ENCODE measurements around the gene TRABD2B. TPM values are rescaled to one million over a fixed set of nuclear protein-coding genes. Genes with fewer than 3 reads are reported as not detected.

TRABD2B gene
- total RNA-seq, 2 experiments from 2014 or later: not detected

DNA sequence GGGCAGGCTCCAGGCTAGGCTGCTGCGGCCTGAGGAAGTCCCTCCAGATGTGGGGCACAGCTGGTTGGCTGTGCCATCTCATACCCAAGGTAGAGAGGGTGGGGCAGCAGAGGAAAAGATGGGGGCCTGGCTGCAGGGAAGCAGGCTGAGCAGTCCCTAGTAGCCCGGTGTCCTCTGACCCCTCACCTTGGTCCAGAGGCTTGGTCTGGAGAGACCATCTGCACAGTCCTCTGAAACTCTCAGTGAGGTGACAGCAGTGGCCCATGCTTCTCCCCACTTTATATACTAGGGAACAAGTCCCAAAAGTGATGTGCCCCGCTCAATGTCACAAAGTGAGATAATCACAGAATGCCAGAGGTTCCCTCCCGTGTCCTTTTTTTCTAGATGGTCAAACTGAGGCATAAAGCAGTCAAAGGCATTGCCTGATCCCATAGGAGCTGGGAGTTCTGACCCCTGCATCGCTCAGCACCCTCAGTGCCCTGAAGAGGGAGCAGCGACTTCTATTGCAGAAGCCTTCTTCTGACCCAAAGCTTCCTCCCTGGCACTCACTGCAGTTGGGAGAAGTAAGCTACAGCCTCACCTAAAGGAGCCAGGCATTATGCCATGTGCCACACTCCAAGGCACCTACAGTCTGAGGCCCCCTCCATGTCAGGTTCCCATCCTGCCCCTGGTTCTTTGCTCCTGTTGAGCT, 45.5 kb downstream of the TRABD2B start:
- H3K4me3 Mint-ChIP-seq: no peak overlapping the region
- DNase-seq: no peak

DNA sequence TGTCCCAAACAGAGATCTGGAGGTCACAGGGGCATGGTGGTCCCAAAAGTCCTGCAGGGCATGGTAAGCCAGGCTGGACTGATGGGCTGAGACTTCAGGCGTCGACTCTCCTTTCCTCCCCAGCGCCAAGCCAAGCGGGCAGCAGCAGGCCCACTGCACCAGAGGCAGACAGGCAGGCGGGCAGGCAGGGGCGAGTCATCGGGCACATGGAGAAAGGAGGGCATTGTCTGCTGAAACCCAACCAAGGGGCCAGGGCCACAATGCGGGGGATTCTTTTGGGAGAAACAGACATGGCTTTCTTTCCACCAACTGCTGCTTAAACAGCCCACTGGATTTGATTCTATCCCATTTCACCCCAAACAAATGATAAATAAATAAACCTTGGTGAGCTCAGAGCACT, 46.2 kb downstream of the TRABD2B start:
- DNase-seq (no peak), ATAC-seq (no peak)
- no peaks in the 10 kb centered on the region for H3K36me3 Mint-ChIP-seq (ENCODE audit: low read depth)
- no peak overlapping the region for H3K4me3 Mint-ChIP-seq
- ChIA-PET POLR2A (interaction anchor here (0.7 kb wide), 1 partner anchor 378 kb away, joined by 3 read pairs; no protein-coding TSS in a partner anchor), CTCF (no interaction called here)
- H3K9me3 Mint-ChIP-seq (ENCODE audit: insufficient read depth): no peaks in the 10 kb centered on the region
- H3K27ac Mint-ChIP-seq: no peak overlapping the region
- no peaks in the 10 kb centered on the region for H3K27me3 Mint-ChIP-seq (ENCODE audit: low read depth)
- H3K4me1 Mint-ChIP-seq (ENCODE audit: low read depth): no peaks in the 10 kb centered on the region

More for the DNA sequence above, 45.5 kb downstream of the TRABD2B start:
- ATAC-seq: no peak
- Mint-ChIP-seq H3K4me1 (ENCODE audit: low read depth) (no peaks in the 10 kb centered on the region), H3K27ac (no peak overlapping the region), H3K27me3 (ENCODE audit: low read depth) (no peaks in the 10 kb centered on the region), H3K36me3 (ENCODE audit: low read depth) (no peaks in the 10 kb centered on the region), H3K9me3 (ENCODE audit: insufficient read depth) (no peaks in the 10 kb centered on the region)
- ChIA-PET POLR2A (interaction anchor here (0.7 kb wide), 1 partner anchor 379 kb away, joined by 3 read pairs; no protein-coding TSS in a partner anchor), CTCF (no interaction called here)

DNA sequence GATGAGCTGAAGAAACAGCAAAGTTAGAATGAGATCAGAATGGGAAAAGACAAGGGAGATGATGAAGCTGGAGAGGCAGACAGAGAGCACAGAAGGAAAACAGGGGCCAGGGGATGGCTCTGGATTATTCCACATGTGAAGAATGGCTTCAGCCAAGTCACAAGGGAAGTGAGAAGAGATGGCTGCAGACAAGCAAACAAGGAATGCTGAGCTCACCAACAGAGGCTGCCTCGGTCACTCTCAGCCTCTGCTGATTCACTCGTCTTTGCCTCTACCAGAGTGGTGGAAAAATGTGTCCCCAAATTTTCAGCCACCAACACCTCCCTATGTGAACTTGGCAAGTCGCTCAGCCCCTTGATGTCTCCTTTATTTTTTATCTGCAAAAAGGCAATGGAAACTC, 46.7 kb downstream of the TRABD2B start:
- Mint-ChIP-seq H3K9me3 (ENCODE audit: insufficient read depth) (no peaks in the 10 kb centered on the region), H3K36me3 (ENCODE audit: low read depth) (no peaks in the 10 kb centered on the region), H3K4me3 (no peak overlapping the region), H3K4me1 (ENCODE audit: low read depth) (no peaks in the 10 kb centered on the region), H3K27ac (no peak overlapping the region), H3K27me3 (ENCODE audit: low read depth) (no peaks in the 10 kb centered on the region)
- no peak for ATAC-seq
- no peak for DNase-seq
- ChIA-PET POLR2A (no interaction called here), CTCF (no interaction called here)

DNA sequence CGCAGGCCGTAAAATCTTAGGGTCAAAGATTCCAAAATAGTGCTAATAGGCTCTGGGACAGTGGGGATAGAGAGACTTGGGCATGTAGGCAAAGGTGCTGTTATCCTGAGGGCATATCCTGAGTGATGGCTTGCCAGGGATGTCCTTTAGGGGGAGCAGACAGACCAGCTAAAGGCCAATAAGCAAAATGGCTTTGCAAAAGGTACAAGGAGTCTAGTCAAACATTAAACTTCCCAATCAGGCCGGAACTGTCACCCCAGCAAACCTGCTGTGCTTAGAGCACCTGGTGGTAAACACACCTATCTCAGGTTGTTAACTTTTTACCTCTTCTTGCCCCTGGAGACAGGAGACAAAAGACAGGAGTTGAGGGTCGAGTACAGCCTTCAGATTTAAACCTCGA, 49.1 kb downstream of the TRABD2B start:
- DNase-seq (no peak), ATAC-seq (no peak)
- no peaks in the 10 kb centered on the region for H3K4me1 Mint-ChIP-seq (ENCODE audit: low read depth)
- no peak overlapping the region for H3K27ac Mint-ChIP-seq
- H3K4me3 Mint-ChIP-seq: no peak overlapping the region
- no peaks in the 10 kb centered on the region for H3K36me3 Mint-ChIP-seq (ENCODE audit: low read depth)
- CTCF ChIA-PET: no interaction called here
- POLR2A ChIA-PET: no interaction called here
- peaks cover 8% of the 10 kb centered on the region for H3K27me3 Mint-ChIP-seq (ENCODE audit: low read depth)
- no peaks in the 10 kb centered on the region for H3K9me3 Mint-ChIP-seq (ENCODE audit: insufficient read depth)

DNA sequence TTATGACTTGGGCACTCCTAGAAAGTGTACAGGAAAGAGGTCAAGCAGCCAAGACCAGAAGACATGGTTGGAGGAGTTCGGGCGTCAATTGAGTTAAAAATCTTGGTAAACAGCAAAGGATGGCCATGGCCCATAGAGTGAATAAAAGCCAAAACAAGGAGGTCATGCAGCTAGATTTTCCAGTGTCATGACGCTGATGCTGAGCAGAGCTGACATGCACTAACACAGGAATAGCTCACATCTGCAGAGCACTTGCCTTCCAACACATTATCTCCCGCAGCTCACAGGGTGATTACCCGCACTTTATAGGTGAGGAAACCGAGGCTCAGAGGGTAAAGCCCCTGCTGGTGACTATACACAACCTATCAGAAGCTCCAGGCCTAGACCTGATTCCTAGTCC, 49.7 kb downstream of the TRABD2B start:
- H3K27ac Mint-ChIP-seq: no peak overlapping the region
- no peaks in the 10 kb centered on the region for H3K9me3 Mint-ChIP-seq (ENCODE audit: insufficient read depth)
- no peak overlapping the region for H3K4me3 Mint-ChIP-seq
- H3K4me1 Mint-ChIP-seq (ENCODE audit: low read depth): no peaks in the 10 kb centered on the region
- POLR2A ChIA-PET: interaction anchor here (0.6 kb wide), 1 partner anchor 792 kb away, joined by 3 read pairs; no protein-coding TSS in a partner anchor
- CTCF ChIA-PET: no interaction called here
- no peaks in the 10 kb centered on the region for H3K36me3 Mint-ChIP-seq (ENCODE audit: low read depth)
- ATAC-seq (no peak), DNase-seq (no peak)
- peaks cover 8% of the 10 kb centered on the region for H3K27me3 Mint-ChIP-seq (ENCODE audit: low read depth)

DNA sequence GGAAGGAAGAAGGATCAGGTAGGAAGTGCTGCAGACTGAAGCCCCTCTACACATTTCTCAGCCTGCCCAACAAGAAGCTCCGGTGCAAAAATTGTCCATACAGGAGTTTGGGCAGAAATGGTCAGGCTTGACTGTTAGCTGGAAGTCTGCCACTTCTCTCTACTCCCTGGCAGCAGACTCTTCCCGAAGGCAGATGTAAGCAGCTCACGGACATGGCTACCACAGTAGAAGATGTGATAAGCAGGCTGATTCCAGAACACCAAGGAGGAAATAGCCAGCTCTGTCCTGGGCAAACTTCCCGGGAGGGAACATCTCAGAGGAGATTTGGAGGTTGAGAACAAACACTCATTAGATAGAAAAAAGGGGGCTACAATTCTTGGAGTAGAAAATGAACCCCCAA, 52.6 kb downstream of the TRABD2B start:
- ChIA-PET CTCF (no interaction called here), POLR2A (no interaction called here)
- Mint-ChIP-seq H3K27me3 (ENCODE audit: low read depth) (peaks cover 8% of the 10 kb centered on the region), H3K27ac (no peak overlapping the region), H3K4me3 (no peak overlapping the region), H3K9me3 (ENCODE audit: insufficient read depth) (no peaks in the 10 kb centered on the region), H3K4me1 (ENCODE audit: low read depth) (no peaks in the 10 kb centered on the region), H3K36me3 (ENCODE audit: low read depth) (no peaks in the 10 kb centered on the region)
- DNase-seq: no peak
- ATAC-seq: no peak

DNA sequence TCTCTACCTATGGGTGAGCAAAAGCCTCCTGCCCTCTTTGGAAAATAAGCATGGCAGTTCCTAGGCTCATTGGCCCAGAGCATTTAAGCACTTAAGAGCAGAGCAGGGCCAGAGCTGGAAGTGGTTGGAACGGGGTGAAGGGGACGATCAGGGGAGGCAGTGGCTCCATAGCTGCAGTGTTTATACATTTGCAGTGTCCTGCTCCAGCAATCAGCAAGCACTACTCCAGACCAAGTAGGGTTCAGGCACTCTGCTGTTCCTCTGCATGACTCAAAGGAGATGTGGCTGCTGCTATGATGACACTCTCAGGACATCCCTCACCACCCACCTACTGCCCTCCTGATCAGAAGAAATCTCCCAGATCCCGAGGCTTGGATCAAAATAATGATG, 55.0 kb downstream of the TRABD2B start:
- no peak for DNase-seq
- Mint-ChIP-seq H3K4me3 (no peak overlapping the region), H3K36me3 (ENCODE audit: low read depth) (no peaks in the 10 kb centered on the region), H3K4me1 (ENCODE audit: low read depth) (no peaks in the 10 kb centered on the region), H3K27me3 (ENCODE audit: low read depth) (peaks cover 8% of the 10 kb centered on the region), H3K27ac (no peak overlapping the region), H3K9me3 (ENCODE audit: insufficient read depth) (no peaks in the 10 kb centered on the region)
- ChIA-PET POLR2A (no interaction called here), CTCF (no interaction called here)
- ATAC-seq: no peak

DNA sequence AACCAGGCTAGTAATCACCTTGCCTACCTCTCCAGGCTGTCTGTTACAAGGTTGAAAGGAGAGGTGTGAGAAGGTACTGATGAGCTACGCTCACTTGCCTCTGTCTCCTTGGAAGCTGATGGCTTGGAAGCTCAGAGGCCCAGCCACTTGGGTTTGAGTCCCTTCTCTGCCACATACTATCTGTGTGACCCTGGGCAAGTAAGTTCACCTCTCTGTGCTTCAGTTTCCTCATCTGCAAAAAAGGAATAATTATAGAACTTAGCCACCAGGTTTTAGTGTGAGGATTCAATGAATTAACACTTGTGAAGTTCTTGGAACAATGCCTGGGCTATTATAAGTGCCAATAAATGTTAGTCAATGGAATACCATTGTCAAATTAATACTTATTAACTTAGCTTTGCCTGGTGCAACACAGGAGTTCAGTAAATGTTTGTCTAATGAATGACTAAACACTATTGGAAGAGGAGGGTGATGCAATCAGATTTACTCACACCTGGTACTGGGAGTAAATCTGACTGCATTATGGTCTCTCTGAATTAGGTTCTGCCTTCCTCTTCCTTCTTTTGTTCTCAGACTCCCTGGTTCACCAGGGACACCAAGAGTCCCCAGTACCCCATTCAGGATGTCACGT, 55.5 kb downstream of the TRABD2B start:
- Mint-ChIP-seq H3K9me3 (ENCODE audit: insufficient read depth) (no peaks in the 10 kb centered on the region), H3K27ac (no peak overlapping the region), H3K27me3 (ENCODE audit: low read depth) (peaks cover 8% of the 10 kb centered on the region), H3K4me3 (no peak overlapping the region), H3K4me1 (ENCODE audit: low read depth) (no peaks in the 10 kb centered on the region), H3K36me3 (ENCODE audit: low read depth) (no peaks in the 10 kb centered on the region)
- DNase-seq (no peak), ATAC-seq (no peak)
- ChIA-PET CTCF (no interaction called here), POLR2A (no interaction called here)

DNA sequence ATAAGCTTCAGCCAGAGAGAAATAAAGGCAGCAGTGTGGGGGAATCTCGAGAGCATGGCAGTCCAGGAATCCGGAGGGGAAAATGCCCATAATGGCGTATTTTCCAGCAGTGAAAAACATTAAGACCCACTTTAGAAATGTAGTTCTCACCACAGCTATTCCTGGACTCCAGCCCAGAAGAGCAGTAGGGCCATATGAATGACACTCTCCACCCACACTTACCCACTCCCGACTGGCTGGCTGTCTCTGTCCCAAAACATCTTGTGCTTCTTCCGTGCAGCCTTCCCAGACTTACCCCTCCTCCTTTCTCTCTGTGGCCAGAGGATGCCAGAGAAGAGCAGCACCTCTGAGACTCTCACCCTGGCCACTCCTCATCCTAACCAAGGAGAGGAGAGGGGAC, 56.4 kb downstream of the TRABD2B start:
- H3K36me3 Mint-ChIP-seq (ENCODE audit: low read depth): no peaks in the 10 kb centered on the region

DNA sequence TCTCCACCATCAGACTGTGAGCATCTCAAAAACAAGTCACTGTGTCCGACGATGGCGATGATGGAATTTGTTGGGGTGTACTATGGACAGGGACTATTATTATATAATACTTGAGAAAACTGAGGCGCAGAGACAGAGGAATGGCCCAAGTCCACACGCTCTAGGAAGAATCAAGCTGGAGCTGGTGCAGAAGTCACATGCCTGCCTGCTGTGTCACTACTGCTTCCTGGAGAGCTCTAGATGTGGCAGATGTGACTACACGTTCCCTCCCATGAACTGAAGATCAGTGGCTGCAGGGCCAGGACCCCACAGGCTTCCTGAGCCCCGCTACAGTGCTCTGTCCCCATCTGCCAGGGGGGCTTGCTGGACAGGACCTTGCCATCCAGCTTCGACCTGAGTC, 56.9 kb downstream of the TRABD2B start:
- POLR2A ChIA-PET: no interaction called here
- no peak for DNase-seq
- H3K27me3 Mint-ChIP-seq (ENCODE audit: low read depth): peaks cover 8% of the 10 kb centered on the region

More for the DNA sequence above, 56.4 kb downstream of the TRABD2B start:
- Mint-ChIP-seq H3K27me3 (ENCODE audit: low read depth) (peaks cover 8% of the 10 kb centered on the region), H3K9me3 (ENCODE audit: insufficient read depth) (no peaks in the 10 kb centered on the region), H3K4me1 (ENCODE audit: low read depth) (no peaks in the 10 kb centered on the region), H3K27ac (no peak overlapping the region), H3K4me3 (no peak overlapping the region)
- POLR2A ChIA-PET: no interaction called here
- CTCF ChIA-PET: no interaction called here
- ATAC-seq: no peak
- no peak for DNase-seq

DNA sequence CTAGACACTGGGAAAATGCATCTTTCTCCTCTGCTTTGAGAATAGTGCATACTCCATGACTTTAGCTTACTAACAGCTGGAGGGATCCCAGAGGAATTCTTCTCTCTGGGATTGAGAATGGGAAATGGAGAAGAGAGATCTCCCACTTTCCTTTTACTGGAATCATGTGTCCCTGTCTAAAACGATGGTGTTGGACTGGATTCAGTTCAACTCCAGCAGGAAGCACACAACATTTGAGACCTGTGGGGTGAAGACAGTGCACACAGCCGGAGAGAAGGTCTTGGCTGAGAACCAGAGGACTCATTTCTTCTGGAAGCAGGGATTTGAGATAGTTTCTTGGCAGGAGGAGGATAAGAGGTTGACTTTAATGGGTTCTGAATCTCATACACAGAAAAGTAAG, 58.7 kb downstream of the TRABD2B start:
- ATAC-seq (no peak), DNase-seq (no peak)
- H3K36me3 Mint-ChIP-seq (ENCODE audit: low read depth): no peaks in the 10 kb centered on the region
- no peaks in the 10 kb centered on the region for H3K9me3 Mint-ChIP-seq (ENCODE audit: insufficient read depth)
- H3K27ac Mint-ChIP-seq: no peak overlapping the region
- POLR2A ChIA-PET: no interaction called here
- CTCF ChIA-PET: no interaction called here
- H3K4me3 Mint-ChIP-seq: no peak overlapping the region
- H3K4me1 Mint-ChIP-seq (ENCODE audit: low read depth): no peaks in the 10 kb centered on the region
- peaks cover 2% of the 10 kb centered on the region for H3K27me3 Mint-ChIP-seq (ENCODE audit: low read depth)

More for the DNA sequence above, 56.9 kb downstream of the TRABD2B start:
- ATAC-seq: no peak
- Mint-ChIP-seq H3K4me3 (no peak overlapping the region), H3K4me1 (ENCODE audit: low read depth) (no peaks in the 10 kb centered on the region), H3K27ac (no peak overlapping the region), H3K9me3 (ENCODE audit: insufficient read depth) (no peaks in the 10 kb centered on the region), H3K36me3 (ENCODE audit: low read depth) (no peaks in the 10 kb centered on the region)
- CTCF ChIA-PET: no interaction called here

DNA sequence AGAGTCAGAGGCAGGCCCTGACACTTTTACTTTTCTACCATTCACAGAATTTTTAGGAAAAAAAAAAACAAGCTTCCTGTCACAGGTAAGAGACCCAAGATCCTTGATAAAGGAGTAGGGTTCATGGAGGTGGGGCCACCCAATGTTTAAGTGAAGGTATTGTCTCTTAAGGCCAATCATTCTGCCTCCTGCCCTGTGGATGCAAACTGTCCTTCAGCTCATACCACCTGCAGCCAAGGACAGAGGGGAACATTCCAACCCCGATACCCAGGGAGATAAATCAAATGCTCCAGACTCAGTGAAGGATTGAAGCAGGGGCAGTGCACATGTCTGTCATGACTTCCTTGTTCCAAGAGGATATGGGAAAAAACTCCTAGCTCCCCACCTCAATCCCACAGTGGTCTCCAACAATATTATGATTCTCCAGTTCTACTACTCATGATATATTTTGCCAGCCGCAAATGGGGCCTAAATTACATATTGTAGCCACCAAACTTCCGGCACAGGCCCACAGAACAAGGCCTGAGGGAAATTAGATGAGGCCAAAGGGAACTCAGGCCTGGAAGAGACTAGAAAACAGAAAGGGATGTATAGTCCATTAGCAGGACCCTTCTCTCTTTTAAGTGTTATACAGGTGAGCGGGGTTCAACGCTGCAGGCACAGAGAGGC, 59.5 kb downstream of the TRABD2B start:
- H3K27ac Mint-ChIP-seq: no peak overlapping the region
- ATAC-seq: no peak
- no peaks in the 10 kb centered on the region for H3K9me3 Mint-ChIP-seq (ENCODE audit: insufficient read depth)
- ChIA-PET CTCF (no interaction called here), POLR2A (no interaction called here)
- no peak for DNase-seq
- H3K27me3 Mint-ChIP-seq (ENCODE audit: low read depth): no peaks in the 10 kb centered on the region
- no peaks in the 10 kb centered on the region for H3K36me3 Mint-ChIP-seq (ENCODE audit: low read depth)
- H3K4me3 Mint-ChIP-seq: no peak overlapping the region
- no peaks in the 10 kb centered on the region for H3K4me1 Mint-ChIP-seq (ENCODE audit: low read depth)
